Epithelial cell of esophagus (primary cell): ENCODE data around the gene USP25.

Experiments
- DNase-seq: peaks from one replicate; pipeline ENCODE4 v3.0.0; 2010; ENCODE audit warnings: low read depth
- H3K4me3 ChIP-seq: 2 replicates; pipeline ENCODE4 v1.5.1; 2011; ENCODE audit warnings: mild to moderate bottlenecking, low read length, control low read depth
- CTCF ChIP-seq: IDR thresholded peaks from 2 replicates; pipeline ENCODE4 v1.5.1; 2011; ENCODE audit warnings: low read depth, mild to moderate bottlenecking, low read length, control low read depth, inconsistent platforms; ENCODE audit not compliant: insufficient read depth; ENCODE audit errors: missing control alignments

The USP25 gene

DNA sequence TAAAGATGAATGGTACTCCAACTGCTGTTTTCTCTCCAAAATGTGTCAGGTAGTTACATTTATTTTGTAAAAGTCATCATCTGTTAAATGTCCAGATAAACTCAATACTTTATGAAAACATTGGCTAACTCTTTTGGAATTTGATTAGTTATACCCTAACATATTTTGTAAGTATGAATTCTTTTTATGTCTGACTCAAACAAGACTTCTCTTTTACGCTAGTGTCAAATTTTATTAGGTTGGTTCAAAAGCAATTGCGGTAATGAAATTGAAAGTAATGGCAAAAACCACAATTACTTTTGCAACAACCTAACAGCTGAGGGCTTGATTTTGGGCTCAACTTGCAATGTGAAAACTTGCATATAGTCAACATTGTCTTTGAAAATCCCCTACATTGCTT lies 41.0 kb upstream of the USP25 start:
- H3K4me3 ChIP-seq = no peak overlapping the region
- no peak for DNase-seq
- no peak for TF ChIP-seq CTCF

DNA sequence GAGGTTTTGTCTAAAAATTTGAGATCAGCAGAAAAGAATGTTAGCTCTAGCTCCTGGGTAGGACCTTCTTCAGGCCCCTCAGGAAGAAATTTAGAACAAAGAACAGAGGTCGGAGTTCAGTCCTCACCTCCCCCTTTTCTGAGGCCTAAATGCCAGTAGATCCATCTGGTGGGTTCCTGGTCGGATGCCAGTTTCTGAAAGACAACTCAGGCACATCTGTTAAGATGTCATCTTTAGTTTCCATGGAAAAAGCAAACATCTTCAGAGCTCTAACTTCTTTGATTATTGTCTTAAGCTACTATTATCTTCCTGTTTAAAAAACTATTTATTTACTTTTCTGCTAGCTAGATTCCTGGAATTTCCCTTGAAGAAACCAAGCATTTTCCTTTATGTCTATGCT lies 37.1 kb upstream of the USP25 start:
- no peak for DNase-seq
- no peak for TF ChIP-seq CTCF
- no peak overlapping the region for H3K4me3 ChIP-seq

GRCh38 chr21:15695241-15695640 lies 34.5 kb upstream of the USP25 start:
- no peak for TF ChIP-seq CTCF
- H3K4me3 ChIP-seq = no peak overlapping the region
- no peak for DNase-seq

GRCh38 chr21:15701830-15702229 lies 28.0 kb upstream of the USP25 start:
- TF ChIP-seq CTCF = no peak
- DNase-seq = no peak
- H3K4me3 ChIP-seq = no peak overlapping the region

GRCh38 chr21:15703932-15704331 lies 25.9 kb upstream of the USP25 start:
- TF ChIP-seq CTCF = no peak
- no peak overlapping the region for H3K4me3 ChIP-seq
- DNase-seq = no peak

- no peak for TF ChIP-seq CTCF
- H3K4me3 ChIP-seq = no peak overlapping the region
- DNase-seq = peak; percentile 98
Observed at GRCh38 chr21:15706696-15707095, 23.1 kb upstream of the USP25 start.

DNA sequence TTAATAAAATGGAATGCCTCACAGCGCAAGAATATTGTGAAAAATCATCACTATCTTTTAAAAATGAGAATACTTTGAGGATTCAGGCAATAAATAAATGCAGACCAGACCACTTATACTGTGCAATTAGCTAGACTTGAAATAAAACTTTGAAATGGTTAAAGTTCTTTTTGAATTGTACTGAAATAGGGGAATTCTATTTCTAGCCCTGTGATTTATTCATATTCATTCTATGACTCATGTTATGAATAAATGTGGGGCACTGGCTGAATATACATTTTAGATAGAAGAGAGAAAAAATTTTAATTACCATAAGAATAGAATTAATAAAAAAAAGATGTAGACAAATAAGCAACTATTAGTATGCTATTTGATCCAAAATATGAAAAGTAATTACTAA lies 16.4 kb upstream of the USP25 start:
- H3K4me3 ChIP-seq = no peak overlapping the region
- DNase-seq = no peak

More for the DNA sequence above, 16.4 kb upstream of the USP25 start:
- no peak for TF ChIP-seq CTCF
